Measurements from ENCODE around the gene MC1R. TPM values are rescaled to one million over a fixed set of nuclear protein-coding genes. Genes with fewer than 3 reads are reported as not detected.
A peak's percentile ranks its signal among the peaks of the same experiment; 100 is the strongest.

Gene MC1R
- total and polyA plus RNA-seq, 10 of the 15 experiments (the other 5 are each of a cell fraction or from before 2014, with no cell fraction given) = 0.06 to 2.3 (median 0.45) TPM

DNA sequence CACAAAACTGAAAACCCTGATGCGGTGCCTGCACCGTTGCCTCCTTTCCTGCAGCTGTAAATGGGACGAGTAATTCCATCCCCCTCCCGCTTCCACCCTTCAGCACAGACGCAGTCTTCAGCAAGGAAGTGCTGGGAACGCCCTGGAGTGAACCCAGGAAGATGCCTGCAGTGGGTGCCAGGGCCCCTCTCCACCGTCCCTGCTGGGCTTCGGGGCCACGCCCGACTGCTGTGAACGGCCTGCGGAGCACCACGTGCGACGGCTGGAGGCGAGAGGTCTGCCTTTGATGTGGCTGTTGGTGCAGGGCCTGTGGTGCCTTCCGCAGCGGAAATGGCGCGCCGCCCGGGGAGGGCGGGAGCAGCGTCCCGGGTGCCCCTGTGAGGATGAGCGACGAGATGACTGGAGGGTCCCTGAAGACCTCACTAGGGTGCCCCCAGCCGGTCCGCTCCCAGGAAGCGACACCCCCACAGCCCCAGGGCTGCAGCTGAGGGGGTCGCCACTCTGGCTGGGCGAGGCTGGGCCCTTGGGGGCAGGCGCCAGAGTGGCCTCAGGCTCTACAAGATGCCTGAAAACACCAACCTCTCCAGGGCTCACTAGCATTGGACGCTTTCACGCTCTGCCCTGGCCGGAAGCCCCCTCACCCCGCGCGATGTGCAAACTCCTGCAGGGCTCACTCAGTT, 749 bp upstream of the MC1R start (continued):
- TF ChIP-seq CBFB (IDR thresholded peaks at IDR 0.05; ENCODE audit: low read depth) = peak; percentile 74; the same call in 1 of the 2 replicates
- TF ChIP-seq SMAD1 (IDR thresholded peaks at IDR 0.05; ENCODE audit: low read depth, partially characterized antibody) = no peak
- peak; percentile 77; the same call in 1 of the 2 replicates for TF ChIP-seq LARP7 (IDR thresholded peaks at IDR 0.05)
- TF ChIP-seq ATF7 (IDR thresholded peaks at IDR 0.05; ENCODE audit: low read depth) = no peak
- TF ChIP-seq, protein P1, sequence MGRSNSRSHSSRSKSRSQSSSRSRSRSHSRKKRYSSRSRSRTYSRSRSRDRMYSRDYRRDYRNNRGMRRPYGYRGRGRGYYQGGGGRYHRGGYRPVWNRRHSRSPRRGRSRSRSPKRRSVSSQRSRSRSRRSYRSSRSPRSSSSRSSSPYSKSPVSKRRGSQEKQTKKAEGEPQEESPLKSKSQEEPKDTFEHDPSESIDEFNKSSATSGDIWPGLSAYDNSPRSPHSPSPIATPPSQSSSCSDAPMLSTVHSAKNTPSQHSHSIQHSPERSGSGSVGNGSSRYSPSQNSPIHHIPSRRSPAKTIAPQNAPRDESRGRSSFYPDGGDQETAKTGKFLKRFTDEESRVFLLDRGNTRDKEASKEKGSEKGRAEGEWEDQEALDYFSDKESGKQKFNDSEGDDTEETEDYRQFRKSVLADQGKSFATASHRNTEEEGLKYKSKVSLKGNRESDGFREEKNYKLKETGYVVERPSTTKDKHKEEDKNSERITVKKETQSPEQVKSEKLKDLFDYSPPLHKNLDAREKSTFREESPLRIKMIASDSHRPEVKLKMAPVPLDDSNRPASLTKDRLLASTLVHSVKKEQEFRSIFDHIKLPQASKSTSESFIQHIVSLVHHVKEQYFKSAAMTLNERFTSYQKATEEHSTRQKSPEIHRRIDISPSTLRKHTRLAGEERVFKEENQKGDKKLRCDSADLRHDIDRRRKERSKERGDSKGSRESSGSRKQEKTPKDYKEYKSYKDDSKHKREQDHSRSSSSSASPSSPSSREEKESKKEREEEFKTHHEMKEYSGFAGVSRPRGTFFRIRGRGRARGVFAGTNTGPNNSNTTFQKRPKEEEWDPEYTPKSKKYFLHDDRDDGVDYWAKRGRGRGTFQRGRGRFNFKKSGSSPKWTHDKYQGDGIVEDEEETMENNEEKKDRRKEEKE (IDR thresholded peaks at IDR 0.05) = no peak
- TF ChIP-seq CBX5 (IDR thresholded peaks at IDR 0.05; ENCODE audit: low read depth) = no peak
- TF ChIP-seq NFXL1 (IDR thresholded peaks at IDR 0.05; ENCODE audit: borderline replicate concordance) = no peak
- TF ChIP-seq CHD1 (IDR thresholded peaks at IDR 0.05; ENCODE audit: low read depth, low read length) = no peak
- TF ChIP-seq IKZF2 (IDR thresholded peaks at IDR 0.05) = peak; percentile 73 to 78
- no peak for TF ChIP-seq CUX1 (IDR thresholded peaks at IDR 0.05; ENCODE audit: insufficient replicate concordance, low read depth, low read length)
- no peak; the same call in none of the 2 replicates for TF ChIP-seq RAD51 (IDR thresholded peaks at IDR 0.05)
- no peak for TF ChIP-seq ASH2L (IDR thresholded peaks at IDR 0.05; ENCODE audit: borderline replicate concordance, low read depth)
- no peak for TF ChIP-seq PML (IDR thresholded peaks at IDR 0.05; ENCODE audit: low read length)
- no peak for TF ChIP-seq NFYA (IDR thresholded peaks at IDR 0.05; ENCODE audit: borderline replicate concordance, low read depth, low read length)
- TF ChIP-seq MXI1 (IDR thresholded peaks at IDR 0.05; ENCODE audit: low read depth, low read length) = peak; percentile 84
- TF ChIP-seq CEBPB (IDR thresholded peaks at IDR 0.05; ENCODE audit: borderline replicate concordance in 1 of 2, low read depth in 2 of 2, low read length in 2 of 2) = no peak
- TF ChIP-seq NFIC (IDR thresholded peaks at IDR 0.05; ENCODE audit: low read depth, low read length) = no peak; the same call in 1 of the 2 replicates
- TF ChIP-seq ZNF687 (IDR thresholded peaks at IDR 0.05) = peak; percentile 92
